ENCODE data around the gene CCR5.

Gene CCR5

DNA sequence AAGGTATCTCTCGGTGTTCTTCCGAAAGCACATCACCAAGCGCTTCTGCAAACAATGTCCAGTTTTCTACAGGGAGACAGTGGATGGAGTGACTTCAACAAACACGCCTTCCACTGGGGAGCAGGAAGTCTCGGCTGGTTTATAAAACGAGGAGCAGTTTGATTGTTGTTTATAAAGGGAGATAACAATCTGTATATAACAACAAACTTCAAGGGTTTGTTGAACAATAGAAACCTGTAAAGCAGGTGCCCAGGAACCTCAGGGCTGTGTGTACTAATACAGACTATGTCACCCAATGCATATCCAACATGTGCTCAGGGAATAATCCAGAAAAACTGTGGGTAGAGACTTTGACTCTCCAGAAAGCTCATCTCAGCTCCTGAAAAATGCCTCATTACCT is 12.3 kb upstream of the CCR5 start:
- DNase-seq (ENCODE audit: low read depth, low spot score): no peak

- DNase-seq (ENCODE audit: low read depth, low spot score): no peak
These were observed 10.8 kb upstream of the CCR5 start for GRCh38 chr3:46359733-46360493.

DNA sequence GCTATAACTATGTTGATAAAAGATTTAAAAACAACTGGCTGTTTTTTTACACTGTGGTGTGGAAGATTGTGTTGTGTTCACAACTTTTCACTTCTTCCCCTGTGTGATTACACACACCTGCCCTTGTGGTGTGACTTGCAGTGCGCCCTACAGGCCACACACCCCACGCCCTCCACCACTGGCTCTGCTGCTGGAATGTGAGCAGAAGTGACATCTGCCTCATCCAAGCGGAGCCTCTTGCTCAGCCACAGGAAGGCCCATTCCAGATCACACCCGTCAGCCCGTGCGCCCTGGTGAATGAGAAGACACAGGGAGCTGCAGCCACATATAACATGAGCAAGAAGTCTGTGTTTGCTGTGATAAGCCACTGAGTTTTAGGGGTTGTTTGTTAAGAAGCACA is 9.8 kb upstream of the CCR5 start:
- no peak for DNase-seq (ENCODE audit: low read depth, low spot score)

DNA sequence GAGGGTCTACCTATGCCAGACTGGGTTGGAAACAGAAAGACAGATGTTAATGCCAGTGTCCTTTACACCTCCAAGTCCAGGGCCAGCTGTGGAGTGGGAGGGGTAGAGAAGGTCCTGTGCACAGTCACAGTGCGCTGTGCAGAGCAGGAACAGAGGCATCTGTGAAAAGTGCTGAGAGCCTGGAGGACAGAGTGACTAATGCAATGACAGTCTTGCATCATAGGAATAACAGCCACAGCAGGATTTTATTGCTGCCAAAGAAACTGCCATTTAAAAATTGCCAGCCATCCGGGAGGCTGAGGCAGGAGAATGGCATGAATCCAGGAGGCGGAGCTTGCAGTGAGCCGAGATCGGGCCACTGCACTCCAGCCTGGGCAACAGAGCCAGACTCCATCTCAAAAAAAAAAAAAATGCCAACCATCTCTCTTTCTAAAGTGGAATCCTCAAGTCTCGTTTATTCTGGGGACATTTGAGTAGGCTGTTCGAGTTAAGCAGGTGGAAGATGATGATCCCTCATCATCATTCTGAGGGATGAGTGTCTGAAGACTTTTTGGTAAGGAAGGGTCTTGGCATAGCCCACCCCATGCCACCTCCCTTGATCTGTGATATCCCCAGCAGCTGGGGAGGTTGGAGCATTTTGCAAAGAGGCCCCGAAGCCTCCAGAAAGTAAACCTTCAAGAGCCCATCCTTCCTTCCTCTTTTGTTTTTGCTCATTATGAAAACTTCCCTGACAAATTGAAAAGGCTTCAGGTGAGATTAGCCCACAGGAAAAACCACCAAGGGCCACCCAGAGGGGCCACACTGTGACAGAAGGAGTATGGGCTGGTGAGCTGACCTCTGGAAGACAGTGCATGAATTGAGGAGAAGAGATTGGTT is 9.1 kb upstream of the CCR5 start:
- DNase-seq (ENCODE audit: low read depth, low spot score): no peak

- DNase-seq (ENCODE audit: low read depth, low spot score): no peak
These were observed 5.7 kb upstream of the CCR5 start for GRCh38 chr3:46365041-46365440.

DNA sequence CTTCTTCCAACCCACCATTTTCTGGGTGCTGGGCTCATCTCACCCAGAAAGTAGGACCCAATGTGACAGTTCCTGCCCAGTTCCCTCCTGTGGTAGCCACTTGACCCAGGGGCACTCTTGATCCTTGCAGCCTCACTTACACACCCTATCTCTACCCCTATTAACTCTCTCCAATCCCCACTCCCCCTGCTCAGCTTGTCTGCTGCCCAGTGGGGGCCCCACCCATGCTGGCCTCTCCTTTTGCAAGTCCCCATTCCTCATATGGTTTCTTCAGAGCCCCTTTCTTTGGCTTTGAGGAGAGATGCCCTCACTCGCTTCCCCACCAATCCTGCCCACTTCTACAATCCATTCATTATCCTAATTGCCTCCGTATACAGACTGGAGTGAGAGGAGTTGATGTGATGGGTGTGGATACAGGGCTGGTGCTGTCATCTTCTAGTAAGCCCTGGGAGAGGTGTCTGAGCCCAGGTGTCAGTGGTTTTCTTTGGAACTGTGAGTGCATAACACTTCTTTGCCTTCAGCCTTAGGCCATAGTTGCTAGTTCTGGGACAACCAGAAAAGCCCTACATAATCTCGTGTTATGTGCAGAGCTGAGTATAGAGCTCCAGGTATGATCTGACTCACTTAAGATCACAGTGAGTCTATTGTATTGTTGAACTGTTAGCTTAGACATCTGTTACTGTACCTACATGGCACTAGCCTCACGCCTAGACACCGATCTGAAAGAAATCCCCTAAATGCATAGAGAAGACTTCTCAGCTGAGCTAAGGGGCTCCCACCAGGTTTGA is 4.8 kb upstream of the CCR5 start:
- no peak for DNase-seq (ENCODE audit: low read depth, low spot score)

- no peak for DNase-seq (ENCODE audit: low read depth, low spot score)
These were observed 2.9 kb upstream of the CCR5 start for GRCh38 chr3:46367811-46368210.

GRCh38 chr3:46368569-46368968 is 2.2 kb upstream of the CCR5 start:
- DNase-seq (ENCODE audit: low read depth, low spot score): peak; percentile 70

DNA sequence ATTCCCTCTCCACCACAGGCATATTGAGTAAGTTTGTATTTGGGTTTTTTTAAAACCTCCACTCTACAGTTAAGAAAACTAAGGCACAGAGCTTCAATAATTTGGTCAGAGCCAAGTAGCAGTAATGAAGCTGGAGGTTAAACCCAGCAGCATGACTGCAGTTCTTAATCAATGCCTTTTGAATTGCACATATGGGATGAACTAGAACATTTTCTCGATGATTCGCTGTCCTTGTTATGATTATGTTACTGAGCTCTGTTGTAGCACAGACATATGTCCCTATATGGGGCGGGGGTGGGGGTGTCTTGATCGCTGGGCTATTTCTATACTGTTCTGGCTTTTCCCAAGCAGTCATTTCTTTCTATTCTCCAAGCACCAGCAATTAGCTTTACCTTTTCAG is 1.6 kb upstream of the CCR5 start:
- DNase-seq (ENCODE audit: low read depth, low spot score): no peak

DNA sequence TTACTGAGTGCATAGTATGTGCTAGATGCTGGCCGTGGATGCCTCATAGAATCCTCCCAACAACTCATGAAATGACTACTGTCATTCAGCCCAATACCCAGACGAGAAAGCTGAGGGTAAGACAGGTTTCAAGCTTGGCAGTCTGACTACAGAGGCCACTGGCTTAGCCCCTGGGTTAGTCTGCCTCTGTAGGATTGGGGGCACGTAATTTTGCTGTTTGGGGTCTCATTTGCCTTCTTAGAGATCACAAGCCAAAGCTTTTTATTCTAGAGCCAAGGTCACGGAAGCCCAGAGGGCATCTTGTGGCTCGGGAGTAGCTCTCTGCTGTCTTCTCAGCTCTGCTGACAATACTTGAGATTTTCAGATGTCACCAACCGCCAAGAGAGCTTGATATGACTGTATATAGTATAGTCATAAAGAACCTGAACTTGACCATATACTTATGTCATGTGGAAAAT is 1.0 kb upstream of the CCR5 start:
- no peak for DNase-seq (ENCODE audit: low read depth, low spot score)

DNA sequence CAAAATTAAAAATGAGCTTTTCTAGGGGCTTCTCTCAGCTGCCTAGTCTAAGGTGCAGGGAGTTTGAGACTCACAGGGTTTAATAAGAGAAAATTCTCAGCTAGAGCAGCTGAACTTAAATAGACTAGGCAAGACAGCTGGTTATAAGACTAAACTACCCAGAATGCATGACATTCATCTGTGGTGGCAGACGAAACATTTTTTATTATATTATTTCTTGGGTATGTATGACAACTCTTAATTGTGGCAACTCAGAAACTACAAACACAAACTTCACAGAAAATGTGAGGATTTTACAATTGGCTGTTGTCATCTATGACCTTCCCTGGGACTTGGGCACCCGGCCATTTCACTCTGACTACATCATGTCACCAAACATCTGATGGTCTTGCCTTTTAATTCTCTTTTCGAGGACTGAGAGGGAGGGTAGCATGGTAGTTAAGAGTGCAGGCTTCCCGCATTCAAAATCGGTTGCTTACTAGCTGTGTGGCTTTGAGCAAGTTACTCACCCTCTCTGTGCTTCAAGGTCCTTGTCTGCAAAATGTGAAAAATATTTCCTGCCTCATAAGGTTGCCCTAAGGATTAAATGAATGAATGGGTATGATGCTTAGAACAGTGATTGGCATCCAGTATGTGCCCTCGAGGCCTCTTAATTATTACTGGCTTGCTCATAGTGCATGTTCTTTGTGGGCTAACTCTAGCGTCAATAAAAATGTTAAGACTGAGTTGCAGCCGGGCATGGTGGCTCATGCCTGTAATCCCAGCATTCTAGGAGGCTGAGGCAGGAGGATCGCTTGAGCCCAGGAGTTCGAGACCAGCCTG is 984 bp downstream of the CCR5 start:
- DNase-seq (ENCODE audit: low read depth, low spot score): no peak

GRCh38 chr3:46372492-46373359 is 2.0 kb downstream of the CCR5 start:
- no peak for DNase-seq (ENCODE audit: low read depth, low spot score)

- DNase-seq (ENCODE audit: low read depth, low spot score): no peak
These were observed 4.0 kb downstream of the CCR5 start for GRCh38 chr3:46374755-46375154.

GRCh38 chr3:46375218-46375617 is 4.5 kb downstream of the CCR5 start:
- DNase-seq (ENCODE audit: low read depth, low spot score): no peak

DNA sequence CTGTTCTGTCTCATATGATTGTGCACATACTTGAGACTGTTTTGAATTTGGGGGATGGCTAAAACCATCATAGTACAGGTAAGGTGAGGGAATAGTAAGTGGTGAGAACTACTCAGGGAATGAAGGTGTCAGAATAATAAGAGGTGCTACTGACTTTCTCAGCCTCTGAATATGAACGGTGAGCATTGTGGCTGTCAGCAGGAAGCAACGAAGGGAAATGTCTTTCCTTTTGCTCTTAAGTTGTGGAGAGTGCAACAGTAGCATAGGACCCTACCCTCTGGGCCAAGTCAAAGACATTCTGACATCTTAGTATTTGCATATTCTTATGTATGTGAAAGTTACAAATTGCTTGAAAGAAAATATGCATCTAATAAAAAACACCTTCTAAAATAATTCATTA is 5.1 kb downstream of the CCR5 start:
- no peak for DNase-seq (ENCODE audit: low read depth, low spot score)

DNA sequence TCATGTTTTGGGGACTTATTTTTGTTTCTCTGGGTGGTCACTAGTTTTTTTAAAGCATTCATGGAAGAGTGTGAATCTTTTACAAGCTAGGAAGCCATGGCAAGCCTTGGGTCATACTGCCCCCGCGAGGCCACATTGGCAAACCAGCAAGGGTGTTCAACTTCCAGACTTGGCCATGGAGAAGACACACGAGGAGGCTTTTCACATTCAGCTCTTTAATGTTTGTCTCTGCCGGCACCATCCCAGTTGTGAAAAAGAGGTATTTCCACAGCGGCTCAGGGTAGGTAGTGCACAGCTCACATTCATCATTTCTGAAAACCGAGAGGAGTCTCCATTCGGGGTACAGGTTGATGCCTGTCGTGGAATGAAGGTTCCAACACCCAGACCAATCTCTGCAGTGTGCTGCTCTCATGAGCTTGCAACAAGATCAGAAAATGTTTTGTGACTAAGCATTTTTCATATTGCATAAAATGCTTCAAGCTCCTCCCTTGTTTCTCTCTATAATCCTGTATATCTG is 7.7 kb downstream of the CCR5 start:
- DNase-seq (ENCODE audit: low read depth, low spot score): peak; percentile 65

DNA sequence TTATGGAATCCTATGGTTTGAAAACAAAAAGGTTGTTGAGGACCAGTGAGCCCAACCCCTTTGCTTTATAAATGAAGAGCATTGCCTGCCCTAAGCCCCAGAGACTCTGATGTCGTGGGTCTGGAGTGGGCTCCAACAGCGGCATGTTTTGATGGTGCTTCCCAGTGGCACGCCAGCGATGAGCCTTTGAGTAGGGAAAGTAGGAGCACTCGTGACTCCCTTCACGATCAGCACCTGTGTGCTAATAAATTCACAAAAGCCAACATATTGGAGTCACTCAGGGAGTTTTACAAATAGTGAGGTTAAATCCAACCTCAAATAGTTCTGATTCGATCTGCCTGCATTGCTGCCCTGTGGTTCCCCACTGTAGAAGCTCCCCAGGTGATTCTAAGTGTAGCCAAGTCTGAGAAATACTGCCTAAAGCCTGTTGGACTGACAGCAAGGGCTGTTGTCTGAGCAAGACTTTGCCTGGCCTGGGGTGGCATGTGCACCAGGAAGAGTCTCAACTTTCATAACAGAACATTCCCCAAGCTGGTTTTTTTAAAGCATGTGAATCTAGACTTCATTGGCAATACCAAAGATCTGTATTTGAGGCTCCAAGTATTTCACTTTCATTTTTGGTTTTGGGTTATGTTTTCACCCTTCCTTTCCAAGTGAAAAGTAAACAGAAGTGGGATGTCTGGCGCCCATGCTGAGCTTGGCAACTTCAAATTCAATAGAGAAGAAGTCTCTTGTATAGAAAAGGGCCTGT is 9.9 kb downstream of the CCR5 start:
- no peak for DNase-seq (ENCODE audit: low read depth, low spot score)

DNA sequence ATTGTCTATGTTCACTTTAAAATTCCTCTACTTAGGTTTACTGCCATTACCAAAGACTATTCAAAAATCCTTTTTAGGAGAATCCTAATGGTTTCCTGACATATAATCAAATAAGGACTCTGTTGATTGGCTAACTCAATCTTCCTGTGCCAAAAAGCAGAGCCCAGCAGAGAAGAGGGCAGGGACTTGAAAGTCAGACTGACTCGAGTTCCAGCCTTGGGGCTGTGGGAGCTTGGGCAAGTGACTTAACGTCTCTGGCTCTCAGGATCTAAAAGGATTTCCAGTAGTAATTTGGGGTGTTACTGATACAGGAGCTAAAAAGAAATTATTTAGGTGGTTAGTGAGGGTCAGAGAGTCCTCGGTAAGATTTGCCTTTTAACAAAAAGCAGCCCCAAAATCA is 10.9 kb downstream of the CCR5 start:
- DNase-seq (ENCODE audit: low read depth, low spot score): no peak

- no peak for DNase-seq (ENCODE audit: low read depth, low spot score)
These were observed 12.6 kb downstream of the CCR5 start for GRCh38 chr3:46383211-46383950.

Measured in ELF-1 (cell line).